Activated naive CD8-positive, alpha-beta T cell treated with anti-CD3 and anti-CD28 coated beads, Interleukin-2, amount 50 U/mL, for 16 hours (primary cell): ENCODE results near the gene NEURL4.

Experiments
- DNase-seq: peaks from one replicate; pipeline ENCODE4 v3.0.0-alpha.2; 2020; ENCODE audit warnings: low read depth, low spot score

NEURL4 gene

DNA sequence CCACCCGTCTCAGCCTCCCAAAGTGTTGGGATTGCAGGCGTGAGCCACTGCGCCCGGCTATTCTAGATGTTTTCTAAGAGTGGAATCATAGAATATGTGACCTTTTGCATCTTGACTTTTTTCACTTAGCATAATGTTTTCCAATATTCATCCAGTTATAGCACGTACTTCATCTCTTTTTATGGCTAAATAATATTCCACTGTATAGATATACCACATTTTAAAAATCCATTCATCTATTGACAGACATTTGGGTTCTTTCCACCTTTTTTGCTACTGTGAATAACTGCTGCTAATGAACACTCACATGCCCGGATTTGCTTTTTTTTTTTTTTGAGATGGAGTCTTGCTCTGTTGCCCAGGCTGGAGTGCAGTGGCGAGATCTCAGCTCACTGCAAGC is 25.0 kb downstream of the NEURL4 start:
- DNase-seq, result no peak

DNA sequence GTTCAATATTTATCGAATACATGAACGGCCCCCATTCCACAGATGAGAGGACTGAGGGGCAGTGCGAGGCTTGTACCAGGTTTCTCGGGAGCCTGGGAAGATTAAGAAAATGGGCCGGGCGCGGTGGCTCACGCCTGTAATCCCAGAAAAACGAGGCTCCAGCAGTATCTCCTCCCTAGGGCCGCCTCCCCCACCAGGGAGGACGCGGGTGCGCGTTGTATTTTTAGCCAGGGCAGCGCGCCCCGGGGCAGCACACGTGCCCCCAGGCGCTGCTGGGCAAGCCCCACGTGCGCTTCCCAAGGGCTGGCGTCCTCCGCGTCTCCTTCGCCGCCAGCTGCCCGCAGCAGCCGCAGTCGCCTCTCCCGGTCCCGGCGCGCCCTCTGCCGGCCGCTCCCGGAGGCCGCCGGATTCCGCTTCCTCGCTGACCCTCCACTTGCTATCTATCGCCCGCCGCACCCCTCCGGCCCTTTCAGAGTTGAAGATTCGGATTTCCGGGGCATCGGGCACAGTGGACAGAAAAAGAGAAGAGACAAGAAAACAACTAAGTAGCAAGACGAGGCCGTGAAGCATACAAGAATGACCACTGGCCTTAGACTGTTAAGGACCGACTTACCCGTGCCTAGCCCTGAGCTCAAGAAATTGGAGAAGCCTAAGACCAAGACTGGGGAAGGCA is 32.8 kb downstream of the NEURL4 start:
- DNase-seq, result no peak

DNA sequence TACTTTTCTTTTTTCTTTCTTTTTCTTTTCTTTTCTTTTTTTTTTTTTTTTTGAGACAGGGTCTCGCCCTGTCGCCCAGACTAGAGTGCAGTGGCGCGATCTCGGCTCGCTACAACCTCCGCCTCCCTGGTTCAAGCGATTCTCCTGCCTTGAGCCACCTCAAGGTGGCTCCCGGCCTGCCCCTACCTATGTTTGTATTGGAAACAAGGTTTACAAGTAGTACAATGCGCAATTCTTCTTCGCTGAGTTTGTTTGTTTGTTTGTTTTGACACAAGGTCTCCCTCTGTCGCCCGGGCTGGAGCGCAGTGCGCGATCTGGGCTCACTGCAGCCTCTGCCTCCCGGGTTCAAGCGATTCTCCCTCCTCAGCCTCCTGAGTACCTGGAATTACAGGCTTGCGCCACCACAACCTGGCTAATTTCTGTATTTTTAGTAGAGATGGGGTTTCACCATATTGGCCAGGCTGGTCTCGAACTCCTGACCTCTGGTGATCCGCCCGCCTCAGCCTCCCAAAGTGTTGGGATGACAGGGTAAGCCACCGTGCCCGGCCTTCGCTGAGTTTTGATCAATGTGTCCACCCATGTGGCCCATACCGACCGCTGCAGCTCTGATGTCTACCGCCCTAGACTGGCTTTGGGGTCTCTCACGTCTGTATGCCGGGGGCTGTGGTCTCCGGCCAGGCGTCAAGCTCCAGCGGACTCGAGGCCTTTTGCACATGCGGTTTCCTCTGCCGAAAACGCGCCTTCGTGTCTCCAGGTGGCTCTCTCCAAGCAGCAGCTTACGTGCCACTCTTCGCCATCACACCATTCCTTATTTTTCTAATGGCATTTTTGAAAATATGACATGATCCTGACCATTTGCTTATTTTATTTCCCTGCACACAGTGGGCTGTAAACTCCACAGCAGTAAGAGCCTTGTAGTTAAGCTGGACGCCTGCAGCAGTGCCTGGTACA is 33.6 kb downstream of the NEURL4 start:
- no peak for DNase-seq

DNA sequence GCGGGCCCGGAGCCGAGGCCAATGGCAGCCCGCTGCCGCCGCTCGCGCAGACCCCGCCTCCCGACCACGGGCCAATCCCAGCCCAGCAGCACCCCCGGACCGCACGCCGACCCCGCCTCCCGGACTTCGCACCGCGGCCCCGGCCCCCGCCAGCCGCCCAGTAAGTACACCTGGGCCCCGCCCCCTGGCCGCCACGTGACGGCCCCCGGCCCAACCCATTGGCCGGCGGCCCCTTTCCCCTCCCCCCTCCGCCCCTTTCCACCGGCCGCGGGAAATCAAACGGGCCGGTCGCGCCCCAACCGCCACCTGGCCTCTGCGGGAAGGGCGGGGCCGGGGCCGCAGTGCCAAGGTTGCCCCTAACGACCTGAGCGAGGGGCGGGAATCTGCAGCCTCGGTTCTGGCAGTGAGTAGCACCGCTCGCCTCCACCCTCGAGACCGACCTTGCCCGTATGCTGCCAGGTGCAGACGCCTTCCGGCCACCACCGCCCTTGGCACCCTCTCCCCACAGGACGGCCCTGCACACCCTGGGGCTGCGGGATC is 34.5 kb downstream of the NEURL4 start, which contains the start of gene YBX2:
Gene YBX2 (minus strand): TSS at position 26 of the 540 bp plus-strand sequence. CDS start 139 bp downstream, outside the sequence.
- peak; percentile 51 for DNase-seq

DNA sequence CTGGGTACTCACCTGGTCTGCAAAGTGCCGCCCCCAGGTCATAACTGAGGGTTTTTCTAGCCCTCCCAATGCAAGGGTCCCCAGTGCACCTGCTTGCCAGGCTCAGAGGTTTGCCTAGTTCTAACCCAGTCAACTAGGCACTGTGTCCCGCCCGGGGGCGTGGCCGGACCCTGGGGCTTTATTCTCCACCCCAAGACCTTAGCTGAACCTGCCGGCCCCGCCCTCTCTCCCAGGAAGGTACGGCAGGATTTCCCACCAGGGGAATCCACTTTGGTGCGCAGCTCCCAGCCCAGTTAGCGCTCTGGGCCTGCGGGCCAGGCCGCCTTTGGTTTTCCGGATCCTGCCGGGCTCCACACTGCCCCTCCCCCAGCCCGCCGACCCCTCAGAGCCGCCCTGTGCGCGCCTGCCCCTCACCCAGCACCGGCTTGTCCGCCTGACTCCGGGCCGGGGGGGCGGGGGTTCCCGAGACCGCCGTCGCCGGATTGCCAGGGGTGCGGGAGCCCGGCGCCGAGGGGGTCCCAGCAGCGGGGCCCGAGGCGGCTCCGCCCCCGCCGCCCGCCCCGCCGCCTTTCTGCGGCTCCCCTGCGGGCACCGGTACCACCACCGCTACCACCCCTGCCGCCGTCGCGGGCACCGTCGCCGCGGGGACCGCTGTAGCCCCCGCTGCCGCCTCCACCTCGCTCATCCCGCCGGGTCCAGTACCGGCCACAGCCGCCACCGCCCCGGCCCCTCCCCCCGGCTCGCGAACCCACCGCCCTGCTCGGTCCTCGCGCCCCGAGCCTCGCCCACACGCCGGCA is 35.1 kb downstream of the NEURL4 start:
- no peak for DNase-seq

DNA sequence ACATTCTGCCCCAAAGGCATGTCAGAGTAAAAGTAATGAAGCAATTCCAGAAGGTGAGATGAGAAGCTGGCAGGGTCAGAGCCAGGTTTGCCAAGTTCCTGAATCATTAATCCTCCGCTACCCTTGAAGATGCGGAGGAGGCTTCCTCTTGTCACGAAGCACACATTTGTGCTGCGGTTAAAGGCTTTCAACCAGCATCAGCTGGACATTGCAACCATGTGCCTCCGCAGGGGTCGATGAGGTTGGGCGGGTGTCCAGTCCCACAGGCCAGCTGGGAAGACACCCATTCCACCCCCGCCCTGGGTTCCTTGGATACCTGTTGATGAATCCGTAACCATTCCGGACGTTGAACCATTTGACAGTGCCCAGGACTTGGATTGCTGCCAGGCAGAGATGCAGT is 36.0 kb downstream of the NEURL4 start:
- DNase-seq, result no peak

DNA sequence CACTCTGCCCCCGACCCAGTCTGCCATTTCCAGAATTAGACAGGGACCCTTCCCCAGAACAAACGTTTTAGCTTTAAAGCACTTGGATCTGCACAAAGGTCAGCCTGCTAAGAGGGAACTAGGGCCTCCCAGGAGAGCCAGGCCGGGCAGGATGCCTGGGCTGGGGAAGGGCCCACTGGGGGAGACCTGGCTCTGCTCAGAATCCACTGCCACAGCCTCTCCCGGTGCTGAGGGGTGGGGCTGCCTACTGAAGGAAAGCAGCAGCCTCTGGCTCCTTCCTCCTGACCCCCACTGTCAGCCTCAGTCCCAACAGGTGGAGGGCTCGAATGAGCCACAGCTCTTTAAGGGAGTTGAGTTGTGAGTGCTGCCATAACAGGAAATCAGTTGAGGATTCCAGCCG is 36.4 kb downstream of the NEURL4 start:
- DNase-seq, result no peak

DNA sequence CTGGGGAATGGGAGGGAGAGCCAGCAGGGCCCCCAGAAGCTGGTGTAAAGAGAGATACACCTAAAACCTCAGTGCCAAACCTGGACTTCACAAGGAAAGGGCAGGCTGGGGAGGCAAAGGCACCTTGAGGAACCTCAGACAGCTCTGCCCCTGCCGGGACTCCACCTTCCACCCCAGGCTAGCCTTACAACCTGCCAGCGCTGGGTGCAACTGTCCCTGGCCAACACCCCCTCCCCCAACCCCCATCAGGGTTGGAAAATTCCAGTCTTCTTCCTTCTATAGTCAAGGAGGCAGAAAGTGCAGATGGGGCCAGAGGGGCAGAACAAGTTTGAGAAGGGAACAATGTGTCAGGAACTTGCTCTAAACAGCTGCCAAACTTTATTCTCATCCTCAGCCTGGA is 36.9 kb downstream of the NEURL4 start:
- no peak for DNase-seq

DNA sequence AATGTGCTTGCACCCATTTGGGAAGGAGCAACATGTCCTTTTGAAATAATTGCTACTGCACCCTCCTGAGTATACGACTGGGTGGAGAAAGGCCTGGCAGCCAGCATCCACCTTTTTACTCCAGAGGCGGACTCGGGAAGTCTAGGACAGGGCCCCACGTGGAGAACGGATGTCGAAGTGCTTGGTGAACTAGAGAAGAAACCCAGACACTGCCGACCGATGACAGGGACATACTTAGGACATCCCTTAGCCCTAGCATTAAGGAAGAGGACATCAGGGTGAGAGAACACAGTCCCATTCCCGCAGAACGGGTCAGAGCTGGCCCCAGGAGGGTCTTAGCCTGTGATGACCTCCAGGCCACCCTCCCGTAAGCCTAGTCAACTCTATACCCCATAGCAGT is 38.5 kb downstream of the NEURL4 start:
- no peak for DNase-seq

DNA sequence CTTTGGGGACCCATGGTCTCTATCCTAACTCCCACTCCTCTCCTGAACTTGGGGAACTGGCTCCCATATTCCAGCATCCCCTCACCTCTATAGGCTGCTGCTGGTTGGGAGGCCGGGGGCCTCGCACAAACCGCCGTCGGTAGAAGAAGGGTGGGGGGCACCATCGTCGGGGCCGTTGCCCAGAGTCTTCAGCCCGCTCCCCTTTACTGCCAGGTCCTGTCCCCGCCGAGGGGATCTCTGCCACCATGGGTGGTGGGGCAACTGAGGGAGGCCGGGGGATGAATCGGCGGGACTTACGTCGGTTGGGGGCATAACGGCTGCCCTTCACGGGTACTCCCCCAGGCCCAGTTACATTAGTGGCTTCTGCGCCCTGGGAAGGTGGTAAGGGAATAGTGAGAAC is 39.0 kb downstream of the NEURL4 start:
- no peak for DNase-seq

DNA sequence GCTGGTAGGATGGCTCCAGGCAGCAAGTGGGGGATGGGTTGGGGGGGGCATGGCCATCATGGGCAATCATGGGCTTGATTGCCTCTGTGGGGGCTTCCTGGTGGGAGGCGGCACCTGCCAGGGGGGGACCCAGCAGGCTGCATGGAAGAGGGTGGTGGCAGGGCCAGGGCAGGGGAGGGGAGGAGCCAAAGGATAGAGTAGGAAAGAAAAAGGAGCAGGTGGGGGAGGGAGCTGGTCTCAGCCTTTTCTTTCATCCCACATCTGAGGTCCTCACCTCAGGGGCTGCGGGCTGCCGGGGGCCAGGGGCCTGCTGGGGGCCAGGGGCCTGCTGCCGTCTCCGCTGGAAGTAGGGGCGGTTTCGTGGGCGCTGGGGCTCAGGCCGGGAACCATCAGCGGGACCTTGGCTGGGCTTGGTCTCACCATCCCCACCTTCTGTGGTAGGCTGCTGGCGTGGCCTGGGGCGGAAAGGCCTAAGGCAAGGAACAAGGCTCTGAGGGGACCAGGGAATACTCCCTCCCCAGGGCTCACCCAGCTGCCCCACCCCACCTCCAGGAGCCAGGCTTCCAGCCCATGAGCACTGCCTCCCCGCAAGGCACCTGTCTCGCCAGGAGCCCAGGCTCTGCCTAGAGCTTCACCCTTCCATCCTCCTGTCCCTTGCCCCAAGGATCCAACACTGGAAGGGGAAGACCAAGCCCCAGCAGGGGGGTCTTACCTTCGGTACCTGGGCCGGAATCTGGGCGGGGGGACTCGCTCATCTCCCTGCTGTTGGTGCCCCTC is 39.7 kb downstream of the NEURL4 start:
- DNase-seq, result no peak

DNA sequence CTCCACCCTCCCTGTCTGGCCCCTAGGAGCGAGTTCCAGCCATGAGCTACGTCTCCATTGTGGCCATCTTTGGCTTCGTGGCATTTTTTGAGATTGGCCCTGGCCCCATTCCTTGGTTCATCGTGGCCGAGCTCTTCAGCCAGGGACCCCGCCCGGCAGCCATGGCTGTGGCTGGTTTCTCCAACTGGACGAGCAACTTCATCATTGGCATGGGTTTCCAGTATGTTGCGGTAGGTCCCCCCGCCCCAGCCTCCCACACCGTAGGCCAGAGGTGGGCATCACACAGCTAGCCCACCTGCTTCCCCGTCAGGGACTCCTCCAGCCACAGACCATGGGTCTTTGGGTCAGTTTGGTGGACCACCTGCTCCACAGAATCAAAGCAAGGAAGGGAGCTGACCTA is 43.5 kb downstream of the NEURL4 start:
- DNase-seq, result no peak

DNA sequence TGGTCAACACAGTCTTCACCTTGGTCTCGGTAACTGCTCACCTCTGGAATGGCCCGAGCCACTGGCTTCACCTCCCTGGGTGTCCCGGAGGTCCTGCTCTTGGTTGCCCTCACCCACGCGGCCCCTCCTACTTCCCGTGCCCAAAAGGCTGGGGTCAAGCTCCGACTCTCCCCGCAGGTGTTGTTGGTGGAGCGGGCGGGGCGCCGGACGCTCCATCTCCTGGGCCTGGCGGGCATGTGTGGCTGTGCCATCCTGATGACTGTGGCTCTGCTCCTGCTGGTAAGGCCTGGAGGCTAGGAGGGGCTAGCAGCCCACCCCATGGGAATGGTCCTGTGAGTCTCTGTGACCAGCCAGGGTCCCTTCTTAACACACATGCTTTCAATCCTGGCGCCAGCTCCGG is 44.2 kb downstream of the NEURL4 start:
- no peak for DNase-seq

DNA sequence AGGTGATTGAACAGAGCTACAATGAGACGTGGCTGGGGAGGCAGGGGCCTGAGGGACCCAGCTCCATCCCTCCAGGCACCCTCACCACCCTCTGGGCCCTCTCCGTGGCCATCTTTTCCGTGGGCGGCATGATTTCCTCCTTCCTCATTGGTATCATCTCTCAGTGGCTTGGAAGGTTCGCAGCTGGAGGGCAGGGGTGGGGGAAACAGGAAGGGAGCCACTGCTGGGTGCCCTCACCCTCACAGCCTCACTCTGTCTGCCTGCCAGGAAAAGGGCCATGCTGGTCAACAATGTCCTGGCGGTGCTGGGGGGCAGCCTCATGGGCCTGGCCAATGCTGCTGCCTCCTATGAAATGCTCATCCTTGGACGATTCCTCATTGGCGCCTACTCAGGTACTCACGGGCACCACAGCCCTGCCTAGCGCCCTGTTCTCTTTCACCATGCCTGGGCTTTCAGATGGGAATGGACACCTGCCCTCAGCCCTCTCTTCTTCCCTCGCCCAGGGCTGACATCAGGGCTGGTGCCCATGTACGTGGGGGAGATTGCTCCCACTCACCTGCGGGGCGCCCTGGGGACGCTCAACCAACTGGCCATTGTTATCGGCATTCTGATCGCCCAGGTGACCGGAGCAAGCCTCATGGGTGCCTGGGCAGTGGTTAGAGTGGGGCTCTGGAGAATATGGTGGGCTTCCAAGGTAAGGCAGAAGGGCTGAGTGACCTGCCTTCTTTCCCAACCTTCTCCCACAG is 45.5 kb downstream of the NEURL4 start:
- DNase-seq, result no peak

DNA sequence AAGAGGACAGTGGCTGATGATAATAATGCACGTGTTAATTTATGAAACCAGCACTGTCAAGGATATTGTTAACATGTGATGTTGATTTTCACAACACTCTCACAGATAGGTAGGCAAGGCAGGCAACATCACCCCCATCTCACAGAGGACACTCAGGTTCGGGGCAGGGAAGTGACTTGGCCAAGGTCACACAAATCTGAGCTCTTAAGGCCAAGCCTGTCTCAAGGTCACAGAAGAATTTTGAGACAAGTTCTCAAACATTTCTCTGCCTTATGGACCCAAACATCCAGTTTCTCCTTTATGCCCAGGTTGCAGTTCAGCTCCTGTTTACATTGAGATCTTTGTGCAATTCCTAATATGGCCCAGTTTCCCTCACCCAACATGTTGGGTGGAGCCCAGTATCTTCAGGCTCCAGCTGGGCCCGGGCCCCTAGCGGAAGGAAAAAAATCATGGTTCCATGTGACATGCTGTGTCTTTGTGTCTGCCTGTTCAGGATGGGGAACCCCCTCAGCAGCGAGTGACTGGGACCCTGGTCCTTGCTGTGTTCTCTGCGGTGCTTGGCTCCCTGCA is 46.3 kb downstream of the NEURL4 start:
- no peak for DNase-seq

DNA sequence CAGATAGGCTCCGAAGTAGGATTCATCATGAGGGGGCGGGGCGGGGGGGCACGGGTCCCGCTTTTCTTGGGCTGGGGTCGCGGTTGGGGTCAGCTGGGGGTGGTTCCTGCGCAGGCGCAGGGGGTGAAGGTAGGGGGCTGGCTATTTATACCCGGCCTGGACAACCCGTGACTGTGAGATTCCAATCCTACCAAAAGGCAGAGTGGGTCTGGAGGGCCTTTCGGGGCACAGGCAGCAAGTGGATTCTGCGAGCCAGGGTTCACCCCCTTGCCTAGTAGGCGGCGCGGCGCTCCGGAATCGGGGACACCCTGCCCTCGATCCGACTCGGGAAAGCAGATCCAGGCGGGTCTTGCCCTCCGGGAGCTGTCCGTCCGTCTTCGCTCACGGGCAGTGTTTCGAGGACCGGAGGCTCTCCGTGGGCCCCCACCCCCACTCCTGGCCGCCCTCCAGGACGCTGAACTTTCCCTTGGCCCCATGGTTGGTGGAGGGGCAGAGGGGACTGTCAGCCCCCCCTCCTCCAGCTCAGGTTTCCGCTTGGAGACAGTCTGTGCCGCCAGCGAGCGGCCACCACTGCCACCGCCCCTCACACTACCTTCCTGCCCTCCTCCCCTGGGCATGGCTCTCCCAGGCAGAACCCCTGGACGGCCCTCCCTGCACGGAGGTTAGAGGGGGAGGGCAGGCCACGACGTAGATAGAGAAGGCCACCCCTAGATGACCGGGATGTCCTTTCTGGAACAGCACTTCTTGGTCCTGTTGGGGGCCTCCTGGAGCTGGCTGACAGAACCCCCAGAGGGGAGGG is 47.0 kb downstream of the NEURL4 start:
- no peak for DNase-seq

DNA sequence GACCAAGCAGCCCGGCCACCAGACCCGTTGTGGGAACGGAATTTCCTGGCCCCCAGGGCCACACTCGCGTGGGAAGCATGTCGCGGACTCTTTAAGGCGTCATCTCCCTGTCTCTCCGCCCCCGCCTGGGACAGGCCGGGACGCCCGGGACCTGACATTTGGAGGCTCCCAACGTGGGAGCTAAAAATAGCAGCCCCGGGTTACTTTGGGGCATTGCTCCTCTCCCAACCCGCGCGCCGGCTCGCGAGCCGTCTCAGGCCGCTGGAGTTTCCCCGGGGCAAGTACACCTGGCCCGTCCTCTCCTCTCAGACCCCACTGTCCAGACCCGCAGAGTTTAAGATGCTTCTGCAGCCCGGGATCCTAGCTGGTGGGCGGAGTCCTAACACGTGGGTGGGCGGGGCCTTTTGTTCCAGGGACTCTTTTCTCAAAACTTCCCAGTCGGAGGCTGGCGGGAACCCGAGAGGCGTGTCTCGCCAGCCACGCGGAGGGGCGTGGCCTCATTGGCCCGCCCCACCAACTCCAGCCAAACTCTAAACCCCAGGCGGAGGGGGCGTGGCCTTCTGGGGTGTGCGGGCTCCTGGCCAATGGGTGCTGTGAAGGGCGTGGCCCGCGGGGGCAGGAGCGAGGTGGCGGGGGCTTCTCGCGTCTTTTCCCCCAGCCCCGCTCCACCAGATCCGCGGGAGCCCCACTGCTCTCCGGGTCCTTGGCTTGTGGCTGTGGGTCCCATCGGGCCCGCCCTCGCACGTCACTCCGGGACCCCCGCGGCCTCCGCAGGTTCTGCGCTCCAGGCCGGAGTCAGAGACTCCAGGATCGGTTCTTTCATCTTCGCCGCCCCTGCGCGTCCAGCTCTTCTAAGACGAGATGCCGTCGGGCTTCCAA is 47.8 kb downstream of the NEURL4 start, which contains the start of gene SLC2A4:
Gene SLC2A4 (plus strand): TSS at position 645 of the 879 bp plus-strand sequence. CDS start 217 bp downstream, at position 862.
- DNase-seq, result peak; percentile 80

DNA sequence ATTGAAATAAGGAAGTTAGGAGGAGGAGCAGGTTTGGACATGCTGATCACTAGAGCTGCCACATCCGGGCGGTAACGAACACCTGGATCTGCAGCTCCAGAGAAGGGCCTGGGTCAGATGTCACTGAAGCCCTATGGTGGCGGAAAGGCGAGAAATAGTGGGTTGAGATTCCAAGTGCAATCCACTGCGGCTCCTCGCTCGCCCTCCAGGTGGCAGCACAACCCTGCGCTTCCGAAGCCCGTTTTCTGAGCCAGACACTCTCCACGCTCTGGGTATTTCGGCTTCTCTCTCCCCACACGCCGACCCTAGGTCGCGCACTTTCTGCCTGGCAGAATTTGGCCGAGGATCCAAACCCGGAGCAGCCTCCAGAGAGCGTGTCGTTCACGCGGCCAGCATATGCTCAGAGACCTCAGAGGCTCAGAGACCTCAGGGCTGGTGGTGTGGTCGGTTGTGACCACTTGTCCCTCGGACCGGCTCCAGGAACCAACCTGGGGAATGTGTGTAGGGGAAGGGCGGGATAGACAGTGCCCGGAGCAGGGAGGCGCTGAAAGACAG is 48.5 kb downstream of the NEURL4 start:
- peak; percentile 66 for DNase-seq
